ENCODE results near the gene PTPRJ. TPM values are rescaled to one million over a fixed set of nuclear protein-coding genes. Genes with fewer than 3 reads are reported as not detected.

PTPRJ gene
- total and polyA plus RNA-seq, 2 experiments from 2014 or later = 9.3 to 16.4 TPM

DNA sequence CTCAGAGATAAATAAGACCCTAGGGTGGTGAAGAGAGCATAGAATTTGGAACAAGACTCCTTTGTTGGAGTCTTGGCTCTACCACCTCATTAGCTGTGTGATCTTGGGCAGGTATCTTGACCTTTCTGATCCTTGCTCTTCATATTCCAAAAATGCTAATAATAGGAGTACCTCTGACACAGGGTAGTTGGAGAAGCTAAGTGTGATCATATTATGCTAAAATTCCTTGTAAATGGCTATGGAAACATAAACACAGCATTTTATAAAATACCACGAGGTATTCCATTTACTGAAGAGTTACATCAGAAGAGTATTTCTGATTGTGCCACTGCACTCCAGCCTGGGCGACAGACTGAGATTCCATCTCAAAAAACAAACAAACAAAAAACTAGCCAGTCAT is 9.4 kb downstream of the PTPRJ start:
- H4K20me1 ChIP-seq (ENCODE audit: insufficient read depth, poor library complexity, severe bottlenecking) = no peaks in the 10 kb centered on the region
- no peaks in the 10 kb centered on the region for H3K4me1 ChIP-seq (ENCODE audit: insufficient read depth)
- peak overlapping the region; percentile 82 for H3K27ac ChIP-seq

DNA sequence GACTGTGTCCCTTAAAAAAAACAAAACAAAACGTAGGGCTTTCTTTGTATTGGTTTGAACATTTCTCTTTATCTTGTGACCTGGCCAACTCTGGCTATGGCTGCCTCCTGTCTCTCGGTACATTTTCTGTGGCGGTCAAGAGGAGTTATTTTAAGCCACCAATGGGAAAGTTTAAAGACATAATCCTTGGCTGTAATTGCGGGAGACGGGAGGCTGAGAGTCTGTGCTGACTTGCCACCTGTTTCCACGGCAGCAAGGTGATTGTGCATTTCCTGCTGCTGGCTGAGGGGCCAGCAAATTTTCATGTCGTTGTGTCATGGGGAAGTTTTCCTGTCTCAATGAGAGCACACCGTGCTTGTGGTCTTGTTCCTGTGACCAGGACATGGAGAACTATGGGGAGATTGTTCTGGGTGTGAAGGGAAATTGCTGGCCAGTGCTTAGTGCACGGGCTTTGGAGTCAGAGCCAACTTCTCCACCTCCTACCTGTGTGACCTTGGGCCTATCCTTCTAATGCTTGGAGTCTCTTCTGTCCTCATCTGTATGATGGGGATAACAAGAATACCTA is 11.0 kb downstream of the PTPRJ start:
- no peaks in the 10 kb centered on the region for H3K4me1 ChIP-seq (ENCODE audit: insufficient read depth)
- no peak overlapping the region for H3K4me3 ChIP-seq
- H3K36me3 ChIP-seq (replicated peaks; ENCODE audit: insufficient read depth, low read depth) = no peaks in the 10 kb centered on the region
- no peaks in the 10 kb centered on the region for H3K27me3 ChIP-seq
- H3K27ac ChIP-seq = peak overlapping the region; percentile 82
- peaks cover 80% of the 10 kb centered on the region for H3K79me2 ChIP-seq
- H3K9me3 ChIP-seq (ENCODE audit: low read depth) = no peaks in the 10 kb centered on the region
- peak overlapping the region; percentile 1 for H2AFZ ChIP-seq
- TF ChIP-seq EZH2phosphoT487 (IDR thresholded peaks at IDR 0.05; ENCODE audit: low read depth, severe bottlenecking, unreplicated experiment) = no peak
- no peak for TF ChIP-seq EZH2 (IDR thresholded peaks at IDR 0.05; ENCODE audit: borderline replicate concordance)
- TF ChIP-seq, protein P1, sequence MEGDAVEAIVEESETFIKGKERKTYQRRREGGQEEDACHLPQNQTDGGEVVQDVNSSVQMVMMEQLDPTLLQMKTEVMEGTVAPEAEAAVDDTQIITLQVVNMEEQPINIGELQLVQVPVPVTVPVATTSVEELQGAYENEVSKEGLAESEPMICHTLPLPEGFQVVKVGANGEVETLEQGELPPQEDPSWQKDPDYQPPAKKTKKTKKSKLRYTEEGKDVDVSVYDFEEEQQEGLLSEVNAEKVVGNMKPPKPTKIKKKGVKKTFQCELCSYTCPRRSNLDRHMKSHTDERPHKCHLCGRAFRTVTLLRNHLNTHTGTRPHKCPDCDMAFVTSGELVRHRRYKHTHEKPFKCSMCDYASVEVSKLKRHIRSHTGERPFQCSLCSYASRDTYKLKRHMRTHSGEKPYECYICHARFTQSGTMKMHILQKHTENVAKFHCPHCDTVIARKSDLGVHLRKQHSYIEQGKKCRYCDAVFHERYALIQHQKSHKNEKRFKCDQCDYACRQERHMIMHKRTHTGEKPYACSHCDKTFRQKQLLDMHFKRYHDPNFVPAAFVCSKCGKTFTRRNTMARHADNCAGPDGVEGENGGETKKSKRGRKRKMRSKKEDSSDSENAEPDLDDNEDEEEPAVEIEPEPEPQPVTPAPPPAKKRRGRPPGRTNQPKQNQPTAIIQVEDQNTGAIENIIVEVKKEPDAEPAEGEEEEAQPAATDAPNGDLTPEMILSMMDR (IDR thresholded peaks at IDR 0.05; ENCODE audit: poor library complexity) = no peak
- peak overlapping the region; percentile 58 for H3K4me2 ChIP-seq
- peak; percentile 59 for DNase-seq (ENCODE audit: low spot score)
- no peaks in the 10 kb centered on the region for H4K20me1 ChIP-seq (ENCODE audit: insufficient read depth, poor library complexity, severe bottlenecking)
- no peaks in the 10 kb centered on the region for H3K9me2 ChIP-seq (replicated peaks; ENCODE audit: insufficient read depth)
- 25% methylated on average over 9 of the region's 9 CpGs for WGBS (ENCODE audit: low lambda C conversion rate, missing lambda C conversion rate)

More for the DNA sequence above, 9.4 kb downstream of the PTPRJ start:
- H3K4me2 ChIP-seq = no peak overlapping the region
- H3K9me3 ChIP-seq (ENCODE audit: low read depth) = no peaks in the 10 kb centered on the region
- peaks cover 87% of the 10 kb centered on the region for H3K79me2 ChIP-seq
- H3K27me3 ChIP-seq = no peaks in the 10 kb centered on the region
- no peaks in the 10 kb centered on the region for H3K9me2 ChIP-seq (replicated peaks; ENCODE audit: insufficient read depth)
- WGBS (ENCODE audit: low lambda C conversion rate, missing lambda C conversion rate) = 88% methylated on average over 2 of the region's 2 CpGs
- TF ChIP-seq, protein P1 (IDR thresholded peaks at IDR 0.05; ENCODE audit: poor library complexity) = no peak
- TF ChIP-seq EZH2phosphoT487 (IDR thresholded peaks at IDR 0.05; ENCODE audit: low read depth, severe bottlenecking, unreplicated experiment) = no peak
- no peak for TF ChIP-seq EZH2 (IDR thresholded peaks at IDR 0.05; ENCODE audit: borderline replicate concordance)
- H3K36me3 ChIP-seq (replicated peaks; ENCODE audit: insufficient read depth, low read depth) = no peaks in the 10 kb centered on the region
- no peak overlapping the region for H3K4me3 ChIP-seq
- no peak overlapping the region for H2AFZ ChIP-seq
- no peak for DNase-seq (ENCODE audit: low spot score)

DNA sequence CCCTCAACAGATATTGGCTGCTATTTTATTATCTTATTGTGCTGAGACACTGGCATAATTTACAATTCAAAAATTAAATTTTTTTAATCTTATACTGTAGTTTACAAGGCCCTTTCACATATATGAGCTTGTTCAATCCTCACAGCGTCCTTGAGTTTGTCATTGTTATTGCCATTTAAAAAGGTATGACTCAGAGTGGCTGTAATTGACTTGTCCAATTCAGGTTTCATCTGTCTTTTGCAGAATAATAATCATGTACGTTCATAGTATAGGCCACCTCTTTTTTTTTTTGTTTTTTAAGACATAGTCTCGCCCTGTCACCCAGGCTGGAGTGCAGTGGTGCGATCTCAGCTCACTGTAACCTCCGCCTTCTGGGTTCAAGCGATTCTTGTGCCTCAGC is 11.5 kb downstream of the PTPRJ start:
- no peaks in the 10 kb centered on the region for H3K9me3 ChIP-seq (ENCODE audit: low read depth)
- H3K9me2 ChIP-seq (replicated peaks; ENCODE audit: insufficient read depth) = no peaks in the 10 kb centered on the region
- H3K27me3 ChIP-seq = no peaks in the 10 kb centered on the region
- no peaks in the 10 kb centered on the region for H4K20me1 ChIP-seq (ENCODE audit: insufficient read depth, poor library complexity, severe bottlenecking)
- TF ChIP-seq EZH2 (IDR thresholded peaks at IDR 0.05; ENCODE audit: borderline replicate concordance) (no peak), EZH2phosphoT487 (IDR thresholded peaks at IDR 0.05; ENCODE audit: low read depth, severe bottlenecking, unreplicated experiment) (no peak)
- TF ChIP-seq, protein P1 (IDR thresholded peaks at IDR 0.05; ENCODE audit: poor library complexity) = no peak
- H3K4me2 ChIP-seq = peak overlapping the region; percentile 58
- H3K27ac ChIP-seq = peak overlapping the region; percentile 82
- 93% methylated on average over 6 of the region's 6 CpGs for WGBS (ENCODE audit: low lambda C conversion rate, missing lambda C conversion rate)
- H3K36me3 ChIP-seq (replicated peaks; ENCODE audit: insufficient read depth, low read depth) = no peaks in the 10 kb centered on the region
- H3K79me2 ChIP-seq = peaks cover 80% of the 10 kb centered on the region
- H3K4me1 ChIP-seq (ENCODE audit: insufficient read depth) = no peaks in the 10 kb centered on the region
- peak overlapping the region; percentile 1 for H2AFZ ChIP-seq
- no peak for DNase-seq (ENCODE audit: low spot score)
- H3K4me3 ChIP-seq = no peak overlapping the region

All from hepatocyte (in vitro differentiated cells).